ENCODE results near the gene MDFIC. TPM values are rescaled to one million over a fixed set of nuclear protein-coding genes. Genes with fewer than 3 reads are reported as not detected.

Gene MDFIC
- total and polyA plus RNA-seq, 12 donors = 7.6 to 55.7 (median 33.6) TPM

- WGBS, 2 donors = 95 to 98% methylated on average over 1 of the region's 1 CpG
- Histone ChIP-seq H3K36me3 (no peaks in the 10 kb centered on the region), H3K9me3 (no peaks in the 10 kb centered on the region), H3K27me3 (no peaks in the 10 kb centered on the region), H3K27ac (no peak overlapping the region), H3K4me1 (peaks cover 0 to 5% (median 0%) of the 10 kb centered on the region in 9 donors), H3K4me3 (no peak overlapping the region)
- intact Hi-C loops (cut with DNase I) = no loop called here
- no peak for DNase-seq
- TF ChIP-seq, protein P1, sequence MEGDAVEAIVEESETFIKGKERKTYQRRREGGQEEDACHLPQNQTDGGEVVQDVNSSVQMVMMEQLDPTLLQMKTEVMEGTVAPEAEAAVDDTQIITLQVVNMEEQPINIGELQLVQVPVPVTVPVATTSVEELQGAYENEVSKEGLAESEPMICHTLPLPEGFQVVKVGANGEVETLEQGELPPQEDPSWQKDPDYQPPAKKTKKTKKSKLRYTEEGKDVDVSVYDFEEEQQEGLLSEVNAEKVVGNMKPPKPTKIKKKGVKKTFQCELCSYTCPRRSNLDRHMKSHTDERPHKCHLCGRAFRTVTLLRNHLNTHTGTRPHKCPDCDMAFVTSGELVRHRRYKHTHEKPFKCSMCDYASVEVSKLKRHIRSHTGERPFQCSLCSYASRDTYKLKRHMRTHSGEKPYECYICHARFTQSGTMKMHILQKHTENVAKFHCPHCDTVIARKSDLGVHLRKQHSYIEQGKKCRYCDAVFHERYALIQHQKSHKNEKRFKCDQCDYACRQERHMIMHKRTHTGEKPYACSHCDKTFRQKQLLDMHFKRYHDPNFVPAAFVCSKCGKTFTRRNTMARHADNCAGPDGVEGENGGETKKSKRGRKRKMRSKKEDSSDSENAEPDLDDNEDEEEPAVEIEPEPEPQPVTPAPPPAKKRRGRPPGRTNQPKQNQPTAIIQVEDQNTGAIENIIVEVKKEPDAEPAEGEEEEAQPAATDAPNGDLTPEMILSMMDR (IDR thresholded peaks at IDR 0.05) = no peak
- no peak for ATAC-seq
These were observed 146.3 kb downstream of the MDFIC start for GRCh38 chr7:115068220-115068619.
